Ectodermal cell (in vitro differentiated cells): ENCODE results near the gene ZBTB46.

Source experiments
- H3K27ac ChIP-seq: 2 replicates; pipeline ENCODE4 v1.7.0; 2013; ENCODE audit warnings: mild to moderate bottlenecking, low read depth, low read length; ENCODE audit not compliant: insufficient read depth, poor library complexity, severe bottlenecking
- H3K27me3 ChIP-seq: 2 replicates; pipeline ENCODE4 v1.7.0; 2013; ENCODE audit warnings: mild to moderate bottlenecking, low read length; ENCODE audit not compliant: insufficient read depth, control insufficient read depth, poor library complexity, severe bottlenecking
- H3K36me3 ChIP-seq: one replicate; pipeline ENCODE4 v1.7.0; 2013; ENCODE audit warnings: low read length; ENCODE audit not compliant: control insufficient read depth, insufficient read depth
- H3K4me1 ChIP-seq: one replicate; pipeline ENCODE4 v1.7.0; 2013; ENCODE audit warnings: low read length; ENCODE audit not compliant: control insufficient read depth, insufficient read depth
- H3K4me3 ChIP-seq: 2 replicates; pipeline ENCODE4 v1.7.0; 2013; ENCODE audit warnings: low read depth, low read length, control low read depth; ENCODE audit not compliant: insufficient read depth
- H3K9me3 ChIP-seq: 2 replicates; pipeline ENCODE4 v1.7.0; 2013; ENCODE audit warnings: mild to moderate bottlenecking, low read length, moderate library complexity; ENCODE audit not compliant: control insufficient read depth
- WGBS, 2 experiments: methylation state at CpG; one replicate each; pipeline ENCODE4 v1.1.7; 2013; ENCODE audit warnings: missing lambda C conversion rate in 2 of 2; 5-methylcytosine and 5-hydroxymethylcytosine counted together

Gene ZBTB46

GRCh38 chr20:63745961-63746731 lies 84.9 kb downstream of the ZBTB46 start:
- Histone ChIP-seq H3K27ac (no peak overlapping the region), H3K36me3 (peaks cover 9% of the 10 kb centered on the region), H3K4me3 (no peak overlapping the region), H3K4me1 (peaks cover 10% of the 10 kb centered on the region), H3K27me3 (no peaks in the 10 kb centered on the region), H3K9me3 (no peaks in the 10 kb centered on the region)
- 92 to 94% methylated on average over 26 of the region's 26 CpGs for WGBS, 2 experiments

DNA sequence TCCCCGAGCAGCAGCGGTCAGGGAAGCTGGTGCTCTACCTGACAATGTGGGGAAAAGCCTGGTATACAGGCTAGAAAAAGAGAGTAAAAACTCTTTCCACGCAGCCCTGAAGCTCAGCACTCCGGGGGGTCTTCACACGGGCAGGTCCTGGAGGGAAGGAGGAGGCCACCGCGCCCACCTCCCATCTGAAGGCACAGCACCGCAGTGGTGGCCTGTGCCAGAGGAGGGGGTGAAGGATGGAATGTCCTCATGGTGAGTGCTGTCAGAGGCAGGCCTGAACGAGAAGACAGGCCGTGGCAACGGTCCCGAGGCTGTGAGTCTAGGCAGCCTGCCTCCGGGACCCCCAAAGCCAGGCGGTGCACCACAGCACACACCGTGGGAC lies 85.6 kb downstream of the ZBTB46 start:
- Histone ChIP-seq H3K9me3 (no peaks in the 10 kb centered on the region), H3K4me1 (peaks cover 15% of the 10 kb centered on the region), H3K4me3 (no peak overlapping the region), H3K36me3 (peaks cover 9% of the 10 kb centered on the region), H3K27me3 (no peaks in the 10 kb centered on the region), H3K27ac (no peak overlapping the region)
- 76 to 84% methylated on average over 15 of the region's 15 CpGs for WGBS, 2 experiments

- Histone ChIP-seq H3K27me3 (no peaks in the 10 kb centered on the region), H3K9me3 (no peaks in the 10 kb centered on the region), H3K4me3 (no peak overlapping the region), H3K27ac (peak overlapping the region; percentile 9), H3K4me1 (peaks cover 15% of the 10 kb centered on the region), H3K36me3 (peaks cover 9% of the 10 kb centered on the region)
- 92 to 93% methylated on average over 25 of the region's 25 CpGs for WGBS, 2 experiments
Measured at GRCh38 chr20:63744574-63745423, 86.3 kb downstream of the ZBTB46 start.

- no peak overlapping the region for H3K4me3 ChIP-seq
- H3K4me1 ChIP-seq = peaks cover 15% of the 10 kb centered on the region
- H3K27me3 ChIP-seq = no peaks in the 10 kb centered on the region
- WGBS, 2 experiments = 90% methylated on average over 4 of the region's 4 CpGs
- no peaks in the 10 kb centered on the region for H3K9me3 ChIP-seq
- H3K27ac ChIP-seq = no peak overlapping the region
- H3K36me3 ChIP-seq = peaks cover 9% of the 10 kb centered on the region
Measured at GRCh38 chr20:63744158-63744557, 86.9 kb downstream of the ZBTB46 start.

GRCh38 chr20:63743210-63743970 lies 87.7 kb downstream of the ZBTB46 start:
- no peak overlapping the region for H3K4me3 ChIP-seq
- H3K27me3 ChIP-seq = peaks cover 4% of the 10 kb centered on the region
- no peak overlapping the region for H3K27ac ChIP-seq
- H3K4me1 ChIP-seq = peaks cover 20% of the 10 kb centered on the region
- WGBS, 2 experiments = 94 to 95% methylated on average over 29 to 31 of the region's 31 CpGs
- no peaks in the 10 kb centered on the region for H3K9me3 ChIP-seq
- H3K36me3 ChIP-seq = peaks cover 9% of the 10 kb centered on the region

DNA sequence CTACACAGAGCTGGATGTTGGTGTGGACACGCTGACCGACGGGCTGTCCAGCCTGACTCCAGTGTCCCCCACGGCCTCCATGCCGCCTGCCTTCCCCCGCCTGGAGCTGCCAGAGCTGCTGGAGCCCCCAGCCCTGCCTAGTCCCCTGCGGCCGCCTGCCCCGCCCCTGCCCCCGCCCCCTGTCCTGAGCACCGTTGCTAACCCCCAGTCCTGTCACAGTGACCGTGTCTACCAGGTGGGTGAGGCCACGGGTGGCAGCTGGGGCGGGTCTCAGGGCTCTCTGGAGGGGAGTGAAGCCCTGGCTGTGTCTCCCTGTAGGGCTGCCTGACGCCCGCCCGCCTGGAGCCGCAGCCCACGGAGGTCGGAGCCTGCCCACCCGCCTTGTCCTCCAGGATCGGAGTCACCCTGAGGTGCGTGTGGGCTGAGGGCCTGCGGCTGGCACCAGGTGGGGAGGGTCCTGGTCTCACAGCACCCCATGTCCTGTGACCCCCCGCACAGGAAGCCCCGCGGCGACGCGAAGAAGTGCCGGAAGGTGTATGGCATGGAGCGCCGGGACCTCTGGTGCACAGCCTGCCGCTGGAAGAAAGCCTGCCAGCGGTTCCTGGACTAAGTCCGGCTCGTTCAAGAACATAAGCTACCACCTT lies 88.6 kb downstream of the ZBTB46 start:
- no peaks in the 10 kb centered on the region for H3K9me3 ChIP-seq
- 93 to 95% methylated on average over 37 of the region's 37 CpGs for WGBS, 2 experiments
- H3K4me3 ChIP-seq = no peak overlapping the region
- no peak overlapping the region for H3K27ac ChIP-seq
- peaks cover 6% of the 10 kb centered on the region for H3K27me3 ChIP-seq
- H3K4me1 ChIP-seq = peaks cover 26% of the 10 kb centered on the region
- peaks cover 9% of the 10 kb centered on the region for H3K36me3 ChIP-seq

- Histone ChIP-seq H3K9me3 (no peaks in the 10 kb centered on the region), H3K36me3 (peaks cover 9% of the 10 kb centered on the region), H3K4me1 (peaks cover 30% of the 10 kb centered on the region), H3K27ac (no peak overlapping the region), H3K27me3 (peaks cover 13% of the 10 kb centered on the region), H3K4me3 (peak overlapping the region; percentile 77)
- WGBS, 2 experiments = 91% methylated on average over 30 of the region's 30 CpGs
Measured at GRCh38 chr20:63741676-63742380, 89.2 kb downstream of the ZBTB46 start.

DNA sequence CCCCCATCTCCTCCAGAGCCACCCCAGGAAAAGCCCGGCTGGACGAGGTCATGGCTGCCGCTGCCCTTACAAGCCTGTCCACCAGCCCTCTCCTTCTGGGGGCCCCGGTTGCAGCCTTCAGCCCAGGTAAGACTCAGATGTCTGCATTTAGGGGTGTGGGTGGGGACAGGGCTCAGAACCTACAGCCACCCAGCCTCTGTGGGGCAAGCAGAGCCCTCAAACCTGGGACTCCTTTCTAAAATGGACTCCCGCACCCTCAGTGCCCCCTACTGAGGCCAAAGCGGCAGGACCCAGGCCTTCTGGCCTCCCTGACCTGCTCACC lies 89.7 kb downstream of the ZBTB46 start:
- WGBS, 2 experiments = 46 to 47% methylated on average over 6 of the region's 6 CpGs
- Histone ChIP-seq H3K9me3 (no peaks in the 10 kb centered on the region), H3K27ac (peak overlapping the region; percentile 87), H3K27me3 (peaks cover 17% of the 10 kb centered on the region), H3K4me1 (peaks cover 30% of the 10 kb centered on the region), H3K4me3 (peak overlapping the region; percentile 77), H3K36me3 (peaks cover 9% of the 10 kb centered on the region)

GRCh38 chr20:63740627-63741353 lies 90.3 kb downstream of the ZBTB46 start:
- Histone ChIP-seq H3K36me3 (peaks cover 11% of the 10 kb centered on the region), H3K27me3 (peaks cover 17% of the 10 kb centered on the region)
- WGBS, 2 experiments = 3 to 4% methylated on average over 29 of the region's 29 CpGs

More at GRCh38 chr20:63740627-63741353, 90.3 kb downstream of the ZBTB46 start:
- H3K27ac ChIP-seq = peak overlapping the region; percentile 87
- H3K4me3 ChIP-seq = peak overlapping the region; percentile 77
- no peaks in the 10 kb centered on the region for H3K9me3 ChIP-seq
- H3K4me1 ChIP-seq = peaks cover 30% of the 10 kb centered on the region
